Nephron (organoid): Measurements from ENCODE around the gene NXT1.
"Not testable (repeated sequence)": the region's sequence is repeated elsewhere in the genome, so short reads cannot be mapped to it uniquely, and the experiment has no call there.

Source experiments
- H3K27ac Mint-ChIP-seq, 3 experiments: 2 replicates each; pipeline ENCODE4 v1.8.0; 2020; ENCODE audit warnings: mixed read lengths in 3 of 3, mild to moderate bottlenecking in 2 of 3, moderate library complexity in 1 of 3
- H3K27me3 Mint-ChIP-seq: 2 replicates; pipeline ENCODE4 v1.8.0; 2021; ENCODE audit warnings: low read depth, mild to moderate bottlenecking, moderate library complexity, mixed read lengths
- H3K36me3 Mint-ChIP-seq: 2 replicates; pipeline ENCODE4 v1.8.0; 2020; ENCODE audit warnings: low read depth, mixed read lengths
- H3K4me1 Mint-ChIP-seq: 2 replicates; pipeline ENCODE4 v1.8.0; 2020; ENCODE audit warnings: mixed read lengths
- H3K4me3 Mint-ChIP-seq, 3 experiments: 2 replicates each; pipeline ENCODE4 v1.8.0; 2020; ENCODE audit warnings: mild to moderate bottlenecking in 3 of 3, mixed read lengths in 3 of 3, moderate library complexity in 2 of 3
- H3K9me3 Mint-ChIP-seq: 2 replicates; pipeline ENCODE4 v1.8.0; 2020; ENCODE audit warnings: mixed read lengths
- TF ChIP-seq, protein P1 (sequence below), 3 experiments: fragments of 200-600 bp; sonication (generic); IDR thresholded peaks; one replicate each; pipeline ENCODE4 v1.5.0; 2021; ENCODE audit warnings: antibody characterized with exemption in 3 of 3; ENCODE audit not compliant: unreplicated experiment in 3 of 3

Gene NXT1

DNA sequence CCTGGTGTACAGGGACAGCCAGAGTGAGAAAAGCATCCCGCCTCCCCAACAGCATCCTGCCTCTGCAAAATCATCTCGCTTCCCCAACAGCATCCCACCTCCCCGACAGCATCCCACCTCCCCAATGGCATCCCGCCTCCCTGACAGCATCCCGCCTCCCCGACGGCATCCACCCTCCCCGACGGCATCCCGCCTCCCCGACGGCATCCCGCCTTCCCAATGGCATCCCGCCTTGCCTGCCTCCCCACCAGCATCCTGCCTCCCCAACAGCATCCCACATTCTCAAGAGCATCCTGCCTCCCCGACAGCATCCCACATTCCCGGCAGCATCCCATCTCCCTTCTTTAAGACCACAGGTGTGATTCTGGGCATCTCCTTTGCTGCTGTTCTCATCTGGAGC lies 46.0 kb upstream of the NXT1 start:
- Mint-ChIP-seq H3K4me3 (no peak overlapping the region), H3K9me3 (peaks cover 5% of the 10 kb centered on the region), H3K27me3 (peaks cover 3% of the 10 kb centered on the region), H3K36me3 (no peaks in the 10 kb centered on the region), H3K4me1 (no peaks in the 10 kb centered on the region), H3K27ac (no peak overlapping the region)
- TF ChIP-seq, protein P1, sequence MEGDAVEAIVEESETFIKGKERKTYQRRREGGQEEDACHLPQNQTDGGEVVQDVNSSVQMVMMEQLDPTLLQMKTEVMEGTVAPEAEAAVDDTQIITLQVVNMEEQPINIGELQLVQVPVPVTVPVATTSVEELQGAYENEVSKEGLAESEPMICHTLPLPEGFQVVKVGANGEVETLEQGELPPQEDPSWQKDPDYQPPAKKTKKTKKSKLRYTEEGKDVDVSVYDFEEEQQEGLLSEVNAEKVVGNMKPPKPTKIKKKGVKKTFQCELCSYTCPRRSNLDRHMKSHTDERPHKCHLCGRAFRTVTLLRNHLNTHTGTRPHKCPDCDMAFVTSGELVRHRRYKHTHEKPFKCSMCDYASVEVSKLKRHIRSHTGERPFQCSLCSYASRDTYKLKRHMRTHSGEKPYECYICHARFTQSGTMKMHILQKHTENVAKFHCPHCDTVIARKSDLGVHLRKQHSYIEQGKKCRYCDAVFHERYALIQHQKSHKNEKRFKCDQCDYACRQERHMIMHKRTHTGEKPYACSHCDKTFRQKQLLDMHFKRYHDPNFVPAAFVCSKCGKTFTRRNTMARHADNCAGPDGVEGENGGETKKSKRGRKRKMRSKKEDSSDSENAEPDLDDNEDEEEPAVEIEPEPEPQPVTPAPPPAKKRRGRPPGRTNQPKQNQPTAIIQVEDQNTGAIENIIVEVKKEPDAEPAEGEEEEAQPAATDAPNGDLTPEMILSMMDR (IDR thresholded peaks at IDR 0.05; ENCODE audit: unreplicated experiment in 3 of 3) = no peak

DNA sequence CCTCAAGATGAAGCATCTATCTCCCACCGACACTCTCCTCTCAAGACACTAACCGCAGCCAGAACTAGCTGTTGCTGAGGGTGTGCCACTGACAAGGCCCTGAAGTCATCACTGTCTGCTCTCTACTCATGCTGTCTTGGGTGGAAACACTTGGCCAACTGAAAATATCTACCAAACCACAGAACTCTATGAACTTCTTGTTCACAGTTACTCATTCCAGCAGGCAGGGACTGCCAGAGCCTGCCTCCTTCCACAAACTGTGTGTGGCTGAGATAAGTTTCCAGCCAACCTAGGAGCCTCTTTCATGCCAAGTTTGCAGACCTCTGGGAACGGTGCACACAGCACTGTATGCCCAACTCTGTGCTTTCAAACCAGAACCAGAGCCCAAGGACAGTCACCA lies 45.5 kb upstream of the NXT1 start:
- peaks cover 5% of the 10 kb centered on the region for H3K9me3 Mint-ChIP-seq
- TF ChIP-seq, protein P1 (IDR thresholded peaks at IDR 0.05; ENCODE audit: unreplicated experiment in 3 of 3) = no peak
- no peak overlapping the region for H3K27ac Mint-ChIP-seq
- H3K36me3 Mint-ChIP-seq = no peaks in the 10 kb centered on the region
- no peaks in the 10 kb centered on the region for H3K4me1 Mint-ChIP-seq
- peaks cover 3% of the 10 kb centered on the region for H3K27me3 Mint-ChIP-seq
- no peak overlapping the region for H3K4me3 Mint-ChIP-seq

DNA sequence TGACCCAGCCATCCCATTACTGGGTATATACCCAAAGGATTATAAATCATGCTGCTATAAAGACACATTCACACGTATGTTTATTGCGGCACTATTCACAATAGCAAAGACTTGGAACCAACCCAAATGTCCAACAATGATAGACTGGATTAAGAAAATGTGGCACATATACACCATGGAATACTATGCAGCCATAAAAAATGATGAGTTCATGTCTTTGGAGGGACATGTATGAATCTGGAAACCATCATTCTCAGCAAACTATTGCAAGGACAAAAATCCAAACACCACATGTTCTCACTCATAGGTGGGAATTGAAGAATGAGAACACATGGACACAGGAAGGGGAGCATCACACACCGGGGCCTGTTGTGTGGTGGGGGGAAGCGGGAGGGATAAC lies 43.2 kb upstream of the NXT1 start:
- not testable (repeated sequence) for H3K9me3 Mint-ChIP-seq, H3K4me1 Mint-ChIP-seq, H3K27ac Mint-ChIP-seq, H3K27me3 Mint-ChIP-seq, H3K4me3 Mint-ChIP-seq, H3K36me3 Mint-ChIP-seq

DNA sequence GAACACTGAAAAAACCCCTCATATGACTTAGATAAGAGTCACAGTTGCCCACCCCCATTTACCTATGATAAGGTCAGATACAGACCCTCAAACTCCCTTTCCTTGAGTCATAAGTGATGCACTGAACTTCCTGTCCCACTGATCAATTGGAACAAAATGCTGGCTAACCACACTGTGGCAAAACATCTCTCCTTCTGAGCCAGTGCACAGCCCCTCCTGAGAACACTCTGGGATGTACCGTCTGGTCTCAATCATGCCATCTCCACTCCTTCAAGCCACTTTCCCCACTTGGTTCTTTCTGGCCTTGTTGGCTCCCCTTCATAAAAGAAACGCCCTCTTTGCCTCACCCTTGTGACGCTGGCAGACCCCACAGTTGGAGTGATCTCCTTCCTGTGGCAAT lies 42.6 kb upstream of the NXT1 start:
- H3K36me3 Mint-ChIP-seq = no peaks in the 10 kb centered on the region
- TF ChIP-seq, protein P1 (IDR thresholded peaks at IDR 0.05; ENCODE audit: unreplicated experiment in 3 of 3) = no peak
- H3K27ac Mint-ChIP-seq = no peak overlapping the region
- peaks cover 5% of the 10 kb centered on the region for H3K9me3 Mint-ChIP-seq
- peaks cover 3% of the 10 kb centered on the region for H3K27me3 Mint-ChIP-seq
- peaks cover 5% of the 10 kb centered on the region for H3K4me1 Mint-ChIP-seq
- H3K4me3 Mint-ChIP-seq = no peak overlapping the region

DNA sequence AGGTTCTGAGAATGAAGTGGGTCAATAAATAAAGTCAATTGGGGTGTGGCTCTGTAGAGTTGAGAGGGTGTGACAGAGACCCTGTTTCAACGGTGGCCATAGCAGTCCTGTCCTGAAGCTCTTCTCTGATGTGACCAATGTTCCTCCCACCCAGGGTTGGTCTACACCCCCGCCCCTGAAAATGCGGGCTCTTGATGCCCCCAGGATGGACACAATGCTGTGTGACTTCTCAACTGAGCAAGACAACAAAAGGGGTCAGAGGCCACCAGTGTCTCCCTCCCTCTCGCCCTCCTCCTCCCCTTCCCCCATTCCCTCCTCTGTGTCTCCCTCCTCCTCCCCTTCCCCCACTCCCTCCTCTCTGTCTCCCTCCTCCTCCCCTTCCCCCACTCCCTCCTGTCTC lies 41.7 kb upstream of the NXT1 start:
- peaks cover 5% of the 10 kb centered on the region for H3K4me1 Mint-ChIP-seq

DNA sequence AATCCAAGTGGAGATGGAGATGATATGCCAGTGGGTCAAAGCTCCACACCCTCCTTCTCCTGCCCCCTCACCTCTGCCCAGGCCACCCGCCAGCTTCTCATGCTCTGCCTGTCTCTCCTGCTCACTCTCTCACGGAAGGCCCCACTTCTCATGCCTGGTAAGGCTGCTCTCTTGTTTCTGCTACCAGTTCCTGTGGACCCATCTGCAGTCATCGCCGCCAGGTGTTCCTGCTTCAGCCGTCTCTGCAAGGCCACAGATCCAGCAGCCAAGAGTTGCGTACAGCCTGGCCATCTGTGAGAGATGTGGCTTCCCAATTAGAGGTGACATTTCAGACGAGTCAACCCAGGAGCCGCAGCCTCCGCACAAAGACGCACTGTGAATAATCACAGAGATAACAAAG lies 40.8 kb upstream of the NXT1 start:
- H3K4me3 Mint-ChIP-seq = no peak overlapping the region
- peaks cover 5% of the 10 kb centered on the region for H3K9me3 Mint-ChIP-seq
- H3K4me1 Mint-ChIP-seq = peaks cover 5% of the 10 kb centered on the region
- no peak overlapping the region for H3K27ac Mint-ChIP-seq
- no peaks in the 10 kb centered on the region for H3K36me3 Mint-ChIP-seq
- TF ChIP-seq, protein P1 (IDR thresholded peaks at IDR 0.05; ENCODE audit: unreplicated experiment in 3 of 3) = no peak
- H3K27me3 Mint-ChIP-seq = peaks cover 6% of the 10 kb centered on the region

More for the DNA sequence above, 41.7 kb upstream of the NXT1 start:
- no peaks in the 10 kb centered on the region for H3K36me3 Mint-ChIP-seq
- H3K9me3 Mint-ChIP-seq = peaks cover 5% of the 10 kb centered on the region
- no peak overlapping the region for H3K27ac Mint-ChIP-seq
- TF ChIP-seq, protein P1 (IDR thresholded peaks at IDR 0.05; ENCODE audit: unreplicated experiment in 3 of 3) = no peak
- H3K4me3 Mint-ChIP-seq = no peak overlapping the region
- peaks cover 6% of the 10 kb centered on the region for H3K27me3 Mint-ChIP-seq
